ENCODE results near the gene OR52B6. TPM values are rescaled to one million over a fixed set of nuclear protein-coding genes. Genes with fewer than 3 reads are reported as not detected.
A peak's percentile ranks its signal among the peaks of the same experiment; 100 is the strongest.
"Not testable (repeated sequence)": the region's sequence is repeated elsewhere in the genome, so short reads cannot be mapped to it uniquely, and the experiment has no call there.

The OR52B6 gene
- polyA plus RNA-seq, 4 donors = 0.09 to 0.25 TPM; not detected in 2

DNA sequence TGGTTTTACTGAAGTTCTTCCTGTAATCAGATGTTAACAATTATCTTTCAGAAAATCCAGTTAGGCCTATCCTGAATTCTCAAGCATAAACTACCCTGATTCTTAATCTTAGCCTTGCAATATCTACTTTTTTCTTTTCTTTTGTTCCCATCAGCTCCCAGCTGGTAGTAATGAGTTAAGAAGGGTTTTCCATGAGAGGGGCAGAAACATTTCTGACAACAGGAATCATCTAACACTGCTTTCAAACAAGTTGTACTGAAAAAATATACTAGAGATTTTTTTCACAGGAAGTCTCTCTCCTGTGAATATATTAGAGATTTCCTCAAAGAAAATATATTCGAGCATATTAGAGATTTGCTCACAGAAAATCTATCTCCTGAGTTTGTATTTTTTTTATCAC is 12.5 kb downstream of the OR52B6 start:
- no peak for DNase-seq (ENCODE audit: low read depth in 4 of 4, low spot score in 2 of 4)

DNA sequence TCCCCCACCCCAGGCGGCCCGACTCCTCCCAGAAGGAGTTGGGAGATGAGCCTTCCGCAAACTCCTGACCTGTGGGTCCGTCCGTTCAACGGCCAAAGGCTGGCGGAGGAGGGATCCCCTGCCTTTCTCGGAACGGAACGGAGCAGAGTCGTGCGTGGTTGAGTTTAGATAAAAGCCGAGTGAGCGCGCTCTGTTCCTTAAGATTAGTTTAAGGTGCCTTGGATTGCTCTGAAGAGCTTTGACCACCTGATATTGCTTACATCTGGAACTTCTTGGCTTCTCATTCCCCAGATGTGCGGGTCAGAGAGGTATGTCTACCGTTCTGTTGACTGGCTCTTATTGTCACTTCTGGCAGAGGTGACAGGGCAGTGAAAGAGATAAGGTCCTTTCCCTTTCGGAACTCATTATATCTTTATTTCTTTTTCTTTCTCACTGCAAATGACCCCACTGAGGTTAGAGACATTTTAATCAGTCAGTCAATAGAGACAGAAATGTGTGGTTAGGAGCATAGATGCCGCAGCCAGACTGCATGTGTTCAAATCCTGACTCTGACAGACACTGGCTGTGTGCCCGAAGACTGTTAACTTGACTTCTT is 16.0 kb downstream of the OR52B6 start, which contains the start of gene TRIM6:
TSS of gene TRIM6 (plus strand) at position 31 of the 595 bp plus-strand sequence. CDS start at position 292, 261 bp downstream.
- peak in 1 of 4 donors; percentile 32 for DNase-seq (ENCODE audit: low read depth in 4 of 4, low spot score in 2 of 4)

DNA sequence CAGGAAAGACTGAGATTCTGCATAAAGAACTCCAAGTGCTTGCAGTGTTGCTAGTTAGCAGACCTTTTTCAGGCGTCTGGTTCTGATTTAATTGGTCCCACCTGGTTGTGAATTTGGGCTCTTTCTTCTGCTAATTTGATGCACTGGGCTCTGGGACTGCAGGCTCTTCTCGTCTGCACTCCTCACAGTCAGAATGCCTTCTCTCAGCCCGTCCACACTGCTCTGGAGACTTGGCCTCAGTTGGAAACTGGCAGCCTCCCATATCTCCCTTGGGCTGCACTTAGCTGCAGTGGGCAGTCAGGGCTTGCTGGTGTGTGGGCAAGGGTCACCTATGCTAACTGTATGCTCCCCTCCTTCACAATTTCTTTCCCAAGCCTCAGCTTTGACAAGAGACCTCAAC is 17.3 kb downstream of the OR52B6 start:
- no peak for DNase-seq (ENCODE audit: low read depth in 4 of 4, low spot score in 2 of 4)

DNA sequence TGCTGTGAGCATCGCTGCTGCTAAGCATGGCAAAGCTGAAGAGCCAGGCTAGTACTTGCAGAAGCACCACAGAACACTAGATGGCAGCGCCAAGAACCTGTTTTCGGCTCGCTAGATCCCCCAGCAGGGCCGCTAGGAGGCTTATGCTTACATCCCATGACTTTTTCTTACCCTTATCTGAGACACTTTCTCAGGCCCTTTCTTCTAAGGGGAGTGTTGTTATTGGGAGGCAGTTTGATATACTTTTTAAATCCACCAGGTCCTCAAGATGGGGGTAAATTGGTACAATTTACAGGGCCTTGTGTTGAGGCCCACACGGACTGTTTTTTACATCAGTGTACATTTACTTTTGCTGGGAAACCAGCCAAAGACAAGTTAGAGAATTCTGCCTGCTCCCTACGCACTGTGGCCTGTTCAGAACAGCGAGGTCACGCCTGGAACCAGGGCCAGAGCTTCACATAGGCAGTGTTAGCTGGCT is 19.7 kb downstream of the OR52B6 start:
- peak in 1 of 4 donors; percentile 49 for DNase-seq (ENCODE audit: low read depth in 4 of 4, low spot score in 2 of 4)

- not testable (repeated sequence) for DNase-seq (ENCODE audit: low read depth in 4 of 4, low spot score in 2 of 4)
These were observed 22.1 kb downstream of the OR52B6 start for GRCh38 chr11:5602791-5603190.

DNA sequence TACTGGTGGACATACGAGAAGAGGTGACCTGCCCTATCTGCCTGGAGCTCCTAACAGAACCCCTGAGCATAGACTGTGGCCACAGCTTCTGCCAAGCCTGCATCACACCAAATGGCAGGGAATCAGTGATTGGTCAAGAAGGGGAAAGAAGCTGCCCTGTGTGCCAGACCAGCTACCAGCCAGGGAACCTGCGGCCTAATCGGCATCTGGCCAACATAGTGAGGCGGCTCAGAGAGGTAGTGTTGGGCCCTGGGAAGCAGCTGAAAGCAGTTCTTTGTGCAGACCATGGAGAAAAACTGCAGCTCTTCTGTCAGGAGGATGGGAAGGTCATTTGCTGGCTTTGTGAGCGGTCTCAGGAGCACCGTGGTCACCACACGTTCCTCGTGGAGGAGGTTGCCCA is 22.6 kb downstream of the OR52B6 start:
- DNase-seq (ENCODE audit: low read depth in 4 of 4, low spot score in 2 of 4) = no peak

DNA sequence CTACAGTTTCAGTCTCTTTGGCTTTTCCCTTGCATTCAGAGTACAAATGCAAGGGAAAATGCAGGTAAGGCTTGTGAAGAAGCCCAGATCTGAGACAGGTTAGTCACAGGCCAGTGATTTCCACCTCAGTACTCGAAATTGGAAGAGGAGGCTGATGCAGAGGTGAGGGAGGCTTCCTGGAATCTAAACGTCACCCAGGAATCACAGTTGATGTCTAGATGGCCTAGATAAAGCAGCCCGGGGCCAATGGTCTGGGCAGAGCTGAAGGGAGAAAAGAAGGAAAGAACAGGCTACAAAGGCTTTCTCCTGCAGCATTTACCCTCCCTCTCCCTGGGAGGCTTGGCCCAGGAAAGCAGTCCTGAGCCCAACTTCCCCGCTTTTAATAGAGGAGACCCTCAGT is 24.2 kb downstream of the OR52B6 start:
- no peak for DNase-seq (ENCODE audit: low read depth in 4 of 4, low spot score in 2 of 4)

GRCh38 chr11:5605849-5606248 is 25.2 kb downstream of the OR52B6 start:
- DNase-seq (ENCODE audit: low read depth in 4 of 4, low spot score in 2 of 4) = no peak

GRCh38 chr11:5608808-5609207 is 28.1 kb downstream of the OR52B6 start:
- DNase-seq (ENCODE audit: low read depth in 4 of 4, low spot score in 2 of 4) = no peak

- DNase-seq (ENCODE audit: low read depth in 4 of 4, low spot score in 2 of 4) = no peak
These were observed 29.8 kb downstream of the OR52B6 start for GRCh38 chr11:5610446-5610845.

DNA sequence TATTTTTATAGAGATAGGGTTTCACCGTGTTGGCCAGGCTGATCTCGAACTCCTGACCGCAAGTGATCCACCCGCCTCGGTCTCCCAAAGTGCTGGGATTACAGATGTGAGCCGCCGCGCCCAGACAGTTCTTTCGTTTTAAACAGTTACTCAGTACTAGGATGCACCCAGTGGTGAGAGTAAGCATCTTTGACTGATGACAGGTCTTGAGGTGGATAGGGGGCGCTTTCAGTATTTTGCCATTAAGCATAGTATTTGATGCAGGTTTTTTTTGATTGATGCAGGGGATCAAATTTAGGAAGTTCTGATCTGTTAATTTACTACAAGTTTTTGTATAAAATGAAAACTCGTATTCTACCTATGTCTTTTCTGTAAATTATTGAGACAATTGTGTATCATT is 30.9 kb downstream of the OR52B6 start:
- DNase-seq (ENCODE audit: low read depth in 4 of 4, low spot score in 2 of 4) = no peak

- no peak for DNase-seq (ENCODE audit: low read depth in 4 of 4, low spot score in 2 of 4)
These were observed 38.1 kb downstream of the OR52B6 start for GRCh38 chr11:5618807-5619206.

- no peak for DNase-seq (ENCODE audit: low read depth in 4 of 4, low spot score in 2 of 4)
These were observed 40.2 kb downstream of the OR52B6 start for GRCh38 chr11:5620651-5621521.

- no peak for DNase-seq (ENCODE audit: low read depth in 4 of 4, low spot score in 2 of 4)
These were observed 40.9 kb downstream of the OR52B6 start for GRCh38 chr11:5621580-5621979.

- DNase-seq (ENCODE audit: low read depth in 4 of 4, low spot score in 2 of 4) = no peak
These were observed 42.1 kb downstream of the OR52B6 start for GRCh38 chr11:5622802-5623201.

GRCh38 chr11:5624489-5625279 is 44.0 kb downstream of the OR52B6 start, which contains the start of gene TRIM34:
Gene TRIM34, plus strand, starts transcription at chr11:5625001. Its CDS starts 7,331 bp downstream, at chr11:5632332.
- peak; percentile 30 to 48 (median 40) for DNase-seq (ENCODE audit: low read depth in 4 of 4, low spot score in 2 of 4)

GRCh38 chr11:5625281-5625680 is 44.6 kb downstream of the OR52B6 start:
- DNase-seq (ENCODE audit: low read depth in 4 of 4, low spot score in 2 of 4) = no peak

GRCh38 chr11:5626196-5626595 is 45.5 kb downstream of the OR52B6 start:
- DNase-seq (ENCODE audit: low read depth in 4 of 4, low spot score in 2 of 4) = no peak

DNA sequence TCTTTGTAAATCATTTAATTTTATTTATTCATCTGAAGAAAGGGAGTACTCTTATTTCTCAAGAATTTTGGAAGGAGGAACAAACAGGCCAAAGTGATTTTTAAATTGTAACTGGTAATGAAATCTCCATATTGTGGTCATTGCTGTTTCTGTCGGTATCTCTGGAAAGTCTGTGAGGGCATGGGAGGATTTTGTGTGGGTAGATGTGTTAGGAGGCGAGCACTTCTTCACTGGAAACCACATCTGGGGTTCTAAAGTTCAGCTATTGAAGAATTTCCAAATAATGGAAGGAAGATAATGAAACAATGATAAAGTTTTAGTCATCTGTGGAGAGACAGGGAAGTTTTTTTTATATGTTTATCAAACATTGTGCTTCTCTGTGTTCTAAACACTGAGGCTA is 50.7 kb downstream of the OR52B6 start:
- no peak for DNase-seq (ENCODE audit: low read depth in 4 of 4, low spot score in 2 of 4)
